ENCODE measurements around the gene PRMT1. TPM values are rescaled to one million over a fixed set of nuclear protein-coding genes. Genes with fewer than 3 reads are reported as not detected.

PRMT1 gene
- total and polyA plus RNA-seq, 2 of the 13 experiments (the other 11 are each of a cell fraction or from before 2014, with no cell fraction given): 324 to 374 TPM

DNA sequence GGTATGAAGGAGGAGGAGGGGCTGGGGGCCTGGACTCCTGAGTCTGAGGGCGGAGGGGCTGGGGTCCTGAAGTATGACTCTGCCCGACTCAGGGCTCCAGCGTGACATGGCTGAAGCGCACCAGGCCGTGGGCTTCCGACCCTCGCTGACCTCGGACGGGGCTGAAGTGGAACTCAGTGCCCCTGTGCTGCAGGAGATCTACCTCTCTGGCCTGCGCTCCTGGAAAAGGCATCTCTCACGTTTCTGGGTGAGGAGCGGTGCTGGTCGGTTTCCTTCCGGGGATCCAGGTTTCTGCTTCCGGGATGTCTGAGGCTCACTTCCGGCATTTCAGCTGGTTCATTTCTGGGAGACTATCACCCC, 15.1 kb downstream of the PRMT1 start:
- ATAC-seq (peak; percentile 7), DNase-seq (ENCODE audit: low spot score) (no peak), FAIRE-seq (no peak)
- H3K4me1 ChIP-seq (ENCODE audit: insufficient read depth, low read length): no peaks in the 10 kb centered on the region
- no peaks in the 10 kb centered on the region for H3K9me3 ChIP-seq (ENCODE audit: low read length)
- no peak overlapping the region for H3K4me3 ChIP-seq (replicated peaks in 1 of 3; ENCODE audit: insufficient read depth in 1 of 3, low read depth in 2 of 3, low read length in 3 of 3)
- BruUV-seq (replicated peaks): no TSS peak
- H3K36me3 ChIP-seq (replicated peaks in 1 of 2; ENCODE audit: control insufficient read depth in 1 of 2, insufficient read depth in 2 of 2, low read length in 2 of 2): peaks cover 4 to 10% of the 10 kb centered on the region in 2 experiments; a peak in 3 of 5 replicates
- WGBS (ENCODE audit: low lambda C conversion rate): 74% methylated on average over 5 of the region's 16 CpGs
- POLR2A ChIA-PET: no interaction called here
- peak; percentile 42 for TF ChIP-seq GABPA (IDR thresholded peaks at IDR 0.05; ENCODE audit: low read depth, low read length)
- peak; percentile 49; the same call in 1 of the 2 replicates for TF ChIP-seq GABPA (CRISPR knock-in tag; IDR thresholded peaks at IDR 0.05; ENCODE audit: low read depth)
- TF ChIP-seq SIX4 (CRISPR knock-in tag; IDR thresholded peaks at IDR 0.05): no peak
- TF ChIP-seq RELA (CRISPR knock-in tag; IDR thresholded peaks at IDR 0.05): no peak
- peak; percentile 47; the same call in 1 of the 2 replicates for TF ChIP-seq NR2C2 (CRISPR knock-in tag; IDR thresholded peaks at IDR 0.05; ENCODE audit: borderline replicate concordance)
- peak; percentile 37; the same call in 1 of the 2 replicates for TF ChIP-seq GABPB1 (CRISPR knock-in tag; IDR thresholded peaks at IDR 0.05)
- no peak for TF ChIP-seq SPEN (CRISPR knock-in tag; IDR thresholded peaks at IDR 0.05; ENCODE audit: low read depth)
- no peak for TF ChIP-seq SMAD9 (CRISPR knock-in tag; IDR thresholded peaks at IDR 0.05)
- no peaks in the 10 kb centered on the region for H3K79me2 ChIP-seq (ENCODE audit: insufficient read depth, low read length)
- H3K4me2 ChIP-seq (ENCODE audit: low read depth, low read length): no peak overlapping the region
- in situ Hi-C loops (cut with HindIII; ENCODE audit: extremely low pct_ligation_motif_present, low pct_unique_long_range_greater_than_20kb) (no loop called here), intact Hi-C loops (cut with micrococcal nuclease; ENCODE audit: unreplicated experiment) (no loop called here)
- no peak overlapping the region for H2AFZ ChIP-seq (ENCODE audit: low read length)
- no peak overlapping the region for H3K27ac ChIP-seq (ENCODE audit: extremely low read length, insufficient read depth, low read length)
- no peak overlapping the region for H3K9ac ChIP-seq (ENCODE audit: insufficient read depth, low read depth, low read length)
- CTCF ChIA-PET (ENCODE audit: low intra/inter-chr PET ratio, low total read pairs): no interaction called here
- H4K20me1 ChIP-seq (ENCODE audit: insufficient read depth, low read length): no peaks in the 10 kb centered on the region
- no peaks in the 10 kb centered on the region for H3K27me3 ChIP-seq (ENCODE audit: control insufficient read depth in 1 of 2, insufficient read depth in 2 of 2, low read length in 2 of 2)

GRCh38 chr19:49696115-49696514, 19.0 kb downstream of the PRMT1 start:
- Histone ChIP-seq H3K9me3 (ENCODE audit: low read length) (no peaks in the 10 kb centered on the region), H3K27me3 (ENCODE audit: control insufficient read depth in 1 of 2, insufficient read depth in 2 of 2, low read length in 2 of 2) (peaks cover 0 to 8% of the 10 kb centered on the region in 2 experiments; a peak in 2 of 5 replicates), H3K4me2 (ENCODE audit: low read depth, low read length) (no peak overlapping the region), H3K27ac (ENCODE audit: extremely low read length, insufficient read depth, low read length) (no peak overlapping the region), H3K9ac (ENCODE audit: insufficient read depth, low read depth, low read length) (no peak overlapping the region), H3K4me1 (ENCODE audit: insufficient read depth, low read length) (no peaks in the 10 kb centered on the region), H3K4me3 (replicated peaks in 1 of 3; ENCODE audit: insufficient read depth in 1 of 3, low read depth in 2 of 3, low read length in 3 of 3) (no peak overlapping the region), H3K79me2 (ENCODE audit: insufficient read depth, low read length) (no peaks in the 10 kb centered on the region), H3K36me3 (replicated peaks in 1 of 2; ENCODE audit: control insufficient read depth in 1 of 2, insufficient read depth in 2 of 2, low read length in 2 of 2) (no peaks in the 10 kb centered on the region), H2AFZ (ENCODE audit: low read length) (no peak overlapping the region), H4K20me1 (ENCODE audit: insufficient read depth, low read length) (no peaks in the 10 kb centered on the region)
- BruUV-seq (replicated peaks): no TSS peak
- no peak for FAIRE-seq
- POLR2A ChIA-PET: no interaction called here
- intact Hi-C loops (cut with micrococcal nuclease; ENCODE audit: unreplicated experiment) (no loop called here), in situ Hi-C loops (cut with HindIII; ENCODE audit: extremely low pct_ligation_motif_present, low pct_unique_long_range_greater_than_20kb) (no loop called here)
- CTCF ChIA-PET (ENCODE audit: low intra/inter-chr PET ratio, low total read pairs): no interaction called here
- no peak for DNase-seq (ENCODE audit: low spot score)
- 36% methylated on average over 6 of the region's 6 CpGs for WGBS (ENCODE audit: low lambda C conversion rate)
- no peak for ATAC-seq
- TF ChIP-seq POLR2A (IDR thresholded peaks at IDR 0.05; ENCODE audit: insufficient read depth in 1 of 2, low read depth in 2 of 2, low read length in 2 of 2) (no peak), ZFP90 (CRISPR knock-in tag; IDR thresholded peaks at IDR 0.05; ENCODE audit: borderline replicate concordance) (no peak), ZFX (CRISPR knock-in tag; IDR thresholded peaks at IDR 0.05; ENCODE audit: low read depth) (no peak), SIX1 (CRISPR knock-in tag; IDR thresholded peaks at IDR 0.05; ENCODE audit: borderline replicate concordance) (no peak), TAF1 (CRISPR knock-in tag; IDR thresholded peaks at IDR 0.05) (no peak), MTF1 (CRISPR knock-in tag; IDR thresholded peaks at IDR 0.05) (no peak), ZNF703 (CRISPR knock-in tag; IDR thresholded peaks at IDR 0.05; ENCODE audit: borderline replicate concordance) (no peak), NKX3-1 (CRISPR knock-in tag; IDR thresholded peaks at IDR 0.05) (no peak)
- TF ChIP-seq, protein P1, sequence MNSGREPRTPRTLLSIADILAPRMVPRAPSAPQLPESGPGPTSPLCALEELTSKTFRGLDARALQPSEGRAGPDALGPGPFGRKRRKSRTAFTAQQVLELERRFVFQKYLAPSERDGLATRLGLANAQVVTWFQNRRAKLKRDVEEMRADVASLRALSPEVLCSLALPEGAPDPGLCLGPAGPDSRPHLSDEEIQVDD (CRISPR knock-in tag; IDR thresholded peaks at IDR 0.05; ENCODE audit: borderline replicate concordance): no peak
- TF ChIP-seq, protein P2, sequence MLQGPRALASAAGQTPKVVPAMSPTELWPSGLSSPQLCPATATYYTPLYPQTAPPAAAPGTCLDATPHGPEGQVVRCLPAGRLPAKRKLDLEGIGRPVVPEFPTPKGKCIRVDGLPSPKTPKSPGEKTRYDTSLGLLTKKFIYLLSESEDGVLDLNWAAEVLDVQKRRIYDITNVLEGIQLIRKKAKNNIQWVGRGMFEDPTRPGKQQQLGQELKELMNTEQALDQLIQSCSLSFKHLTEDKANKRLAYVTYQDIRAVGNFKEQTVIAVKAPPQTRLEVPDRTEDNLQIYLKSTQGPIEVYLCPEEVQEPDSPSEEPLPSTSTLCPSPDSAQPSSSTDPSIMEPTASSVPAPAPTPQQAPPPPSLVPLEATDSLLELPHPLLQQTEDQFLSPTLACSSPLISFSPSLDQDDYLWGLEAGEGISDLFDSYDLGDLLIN (CRISPR knock-in tag; IDR thresholded peaks at IDR 0.05; ENCODE audit: borderline replicate concordance): no peak
- TF ChIP-seq, protein P3, sequence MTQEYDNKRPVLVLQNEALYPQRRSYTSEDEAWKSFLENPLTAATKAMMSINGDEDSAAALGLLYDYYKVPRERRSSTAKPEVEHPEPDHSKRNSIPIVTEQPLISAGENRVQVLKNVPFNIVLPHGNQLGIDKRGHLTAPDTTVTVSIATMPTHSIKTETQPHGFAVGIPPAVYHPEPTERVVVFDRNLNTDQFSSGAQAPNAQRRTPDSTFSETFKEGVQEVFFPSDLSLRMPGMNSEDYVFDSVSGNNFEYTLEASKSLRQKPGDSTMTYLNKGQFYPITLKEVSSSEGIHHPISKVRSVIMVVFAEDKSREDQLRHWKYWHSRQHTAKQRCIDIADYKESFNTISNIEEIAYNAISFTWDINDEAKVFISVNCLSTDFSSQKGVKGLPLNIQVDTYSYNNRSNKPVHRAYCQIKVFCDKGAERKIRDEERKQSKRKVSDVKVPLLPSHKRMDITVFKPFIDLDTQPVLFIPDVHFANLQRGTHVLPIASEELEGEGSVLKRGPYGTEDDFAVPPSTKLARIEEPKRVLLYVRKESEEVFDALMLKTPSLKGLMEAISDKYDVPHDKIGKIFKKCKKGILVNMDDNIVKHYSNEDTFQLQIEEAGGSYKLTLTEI (CRISPR knock-in tag; conservative IDR thresholded peaks at IDR 0.05): no peak

Data from HepG2 (cell line).